Tibial nerve (tissue), 4 donors: ENCODE results near the gene CIT. TPM values are rescaled to one million over a fixed set of nuclear protein-coding genes. Genes with fewer than 3 reads are reported as not detected.

Experiments
- DNase-seq, 2 donors: peaks; one replicate each; pipeline ENCODE4 v3.0.0-alpha.2; 2019; ENCODE audit warnings: low spot score in 2 of 2
- H3K27ac ChIP-seq, 4 donors: fragments of 200-600 bp; sonication (generic) in 3 of 4; one replicate each; pipeline ENCODE4 v1.5.1; 2017 to 2019; ENCODE audit warnings: mild to moderate bottlenecking in 1 of 4
- H3K27me3 ChIP-seq, 2 donors: fragments of 200-600 bp; sonication (generic) in 1 of 2; one replicate each; pipeline versions ENCODE4 v1.5.1 to v1.6.0; 2017 to 2019
- H3K36me3 ChIP-seq, 3 donors: fragments of 200-600 bp; sonication (generic); one replicate each; pipeline ENCODE4 v1.5.1; 2018 to 2019
- H3K4me1 ChIP-seq, 4 donors: fragments of 200-600 bp; sonication (generic) in 3 of 4; one replicate each; pipeline ENCODE4 v1.5.1; 2017 to 2019
- H3K4me3 ChIP-seq, 4 donors: fragments of 200-600 bp; sonication (generic) in 3 of 4; one replicate each; pipeline ENCODE4 v1.5.1; 2017 to 2019; ENCODE audit warnings: mild to moderate bottlenecking in 1 of 4, moderate library complexity in 1 of 4
- H3K9me3 ChIP-seq, 4 donors: fragments of 200-600 bp; sonication (generic) in 3 of 4; one replicate each; pipeline ENCODE4 v1.5.1; 2017 to 2019
- EP300 ChIP-seq, 2 donors: sonication (generic); formaldehyde crosslinking; IDR thresholded peaks; one replicate each; pipeline ENCODE4 v1.6.1; 2017; ENCODE audit warnings: antibody characterized with exemption in 2 of 2, mild to moderate bottlenecking in 1 of 2
- POLR2A ChIP-seq, 2 donors: fragments of 450-650 bp; IDR thresholded peaks; one replicate each; pipeline ENCODE4 v1.6.1; 2017; ENCODE audit warnings: antibody characterized with exemption in 2 of 2, mild to moderate bottlenecking in 2 of 2, moderate library complexity in 2 of 2
- WGBS, 2 donors: methylation state at CpG; one replicate each; pipeline ENCODE4 v1.1.5; 2018; 5-methylcytosine and 5-hydroxymethylcytosine counted together
- total RNA-seq, 4 donors: library from RNA; depleted of rRNA; stranded (reverse); fragments of >200 nt; gene quantifications; one replicate each; pipeline ENCODE4 v1.1.0, GENCODE V29; 2016
- TF ChIP-seq, protein P1 (sequence below), 5 experiments: fragments of 200-600 bp in 3 of 5; fragments of 450-650 bp in 2 of 5; sonication (generic) in 3 of 5; IDR thresholded peaks; one replicate each; pipeline ENCODE4 v1.5.1; 2016 to 2019; ENCODE audit warnings: antibody characterized with exemption in 5 of 5, mild to moderate bottlenecking in 3 of 5, moderate library complexity in 2 of 5

The CIT gene
- total RNA-seq, 4 donors from 2014 or later, result 22.0 to 72.1 (median 40.8) TPM

- Histone ChIP-seq H3K4me1 (peaks cover 0 to 21% (median 4%) of the 10 kb centered on the region in 4 donors), H3K27ac (no peak overlapping the region), H3K27me3 (no peaks in the 10 kb centered on the region), H3K36me3 (peaks cover 0 to 40% (median 0%) of the 10 kb centered on the region in 3 donors), H3K4me3 (no peak overlapping the region), H3K9me3 (no peaks in the 10 kb centered on the region)
- 76 to 81% methylated on average over 5 of the region's 5 CpGs for WGBS, 2 donors
- no peak for DNase-seq
- TF ChIP-seq, protein P1, sequence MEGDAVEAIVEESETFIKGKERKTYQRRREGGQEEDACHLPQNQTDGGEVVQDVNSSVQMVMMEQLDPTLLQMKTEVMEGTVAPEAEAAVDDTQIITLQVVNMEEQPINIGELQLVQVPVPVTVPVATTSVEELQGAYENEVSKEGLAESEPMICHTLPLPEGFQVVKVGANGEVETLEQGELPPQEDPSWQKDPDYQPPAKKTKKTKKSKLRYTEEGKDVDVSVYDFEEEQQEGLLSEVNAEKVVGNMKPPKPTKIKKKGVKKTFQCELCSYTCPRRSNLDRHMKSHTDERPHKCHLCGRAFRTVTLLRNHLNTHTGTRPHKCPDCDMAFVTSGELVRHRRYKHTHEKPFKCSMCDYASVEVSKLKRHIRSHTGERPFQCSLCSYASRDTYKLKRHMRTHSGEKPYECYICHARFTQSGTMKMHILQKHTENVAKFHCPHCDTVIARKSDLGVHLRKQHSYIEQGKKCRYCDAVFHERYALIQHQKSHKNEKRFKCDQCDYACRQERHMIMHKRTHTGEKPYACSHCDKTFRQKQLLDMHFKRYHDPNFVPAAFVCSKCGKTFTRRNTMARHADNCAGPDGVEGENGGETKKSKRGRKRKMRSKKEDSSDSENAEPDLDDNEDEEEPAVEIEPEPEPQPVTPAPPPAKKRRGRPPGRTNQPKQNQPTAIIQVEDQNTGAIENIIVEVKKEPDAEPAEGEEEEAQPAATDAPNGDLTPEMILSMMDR (IDR thresholded peaks at IDR 0.05), result no peak
- TF ChIP-seq POLR2A (IDR thresholded peaks at IDR 0.05) (no peak), EP300 (IDR thresholded peaks at IDR 0.05) (no peak)
These were observed 184.7 kb downstream of the CIT start for GRCh38 chr12:119692410-119692809.

- WGBS, 2 donors, result 71 to 79% methylated on average over 6 of the region's 6 CpGs
- TF ChIP-seq EP300 (IDR thresholded peaks at IDR 0.05) (no peak), POLR2A (IDR thresholded peaks at IDR 0.05) (no peak)
- TF ChIP-seq, protein P1 (IDR thresholded peaks at IDR 0.05), result no peak
- DNase-seq, result no peak
These were observed 185.8 kb downstream of the CIT start for GRCh38 chr12:119691202-119691810.

GRCh38 chr12:119689935-119690500 is 187.1 kb downstream of the CIT start:
- peaks cover 0 to 34% (median 0%) of the 10 kb centered on the region in 3 donors for H3K36me3 ChIP-seq
- no peaks in the 10 kb centered on the region for H3K9me3 ChIP-seq
- no peak overlapping the region for H3K4me3 ChIP-seq
- 94 to 99% methylated on average over 29 to 34 of the region's 38 CpGs for WGBS, 2 donors
- H3K27ac ChIP-seq, result no peak overlapping the region
- peaks cover 0 to 31% (median 4%) of the 10 kb centered on the region in 4 donors for H3K4me1 ChIP-seq
- no peak for DNase-seq
- TF ChIP-seq EP300 (IDR thresholded peaks at IDR 0.05), result no peak
- TF ChIP-seq, protein P1 (IDR thresholded peaks at IDR 0.05), result no peak
- TF ChIP-seq POLR2A (IDR thresholded peaks at IDR 0.05), result no peak
- H3K27me3 ChIP-seq, result no peaks in the 10 kb centered on the region

More at GRCh38 chr12:119691202-119691810, 185.8 kb downstream of the CIT start:
- Histone ChIP-seq H3K36me3 (peaks cover 0 to 40% (median 0%) of the 10 kb centered on the region in 3 donors), H3K27me3 (no peaks in the 10 kb centered on the region), H3K9me3 (no peaks in the 10 kb centered on the region), H3K4me3 (no peak overlapping the region), H3K27ac (no peak overlapping the region), H3K4me1 (peaks cover 0 to 25% (median 4%) of the 10 kb centered on the region in 4 donors)

- Histone ChIP-seq H3K36me3 (peaks cover 0 to 34% (median 0%) of the 10 kb centered on the region in 3 donors), H3K9me3 (no peaks in the 10 kb centered on the region), H3K4me3 (no peak overlapping the region), H3K4me1 (peaks cover 0 to 36% (median 1%) of the 10 kb centered on the region in 4 donors), H3K27ac (no peak overlapping the region), H3K27me3 (no peaks in the 10 kb centered on the region)
- DNase-seq, result no peak
- TF ChIP-seq POLR2A (IDR thresholded peaks at IDR 0.05) (no peak), EP300 (IDR thresholded peaks at IDR 0.05) (no peak)
- TF ChIP-seq, protein P1 (IDR thresholded peaks at IDR 0.05), result no peak
- 88 to 94% methylated on average over 9 of the region's 9 CpGs for WGBS, 2 donors
These were observed 189.2 kb downstream of the CIT start for GRCh38 chr12:119687879-119688278.

- no peaks in the 10 kb centered on the region for H3K9me3 ChIP-seq
- no peaks in the 10 kb centered on the region for H3K27me3 ChIP-seq
- H3K36me3 ChIP-seq, result peaks cover 0 to 34% (median 0%) of the 10 kb centered on the region in 3 donors
- TF ChIP-seq, protein P1 (IDR thresholded peaks at IDR 0.05), result no peak
- TF ChIP-seq EP300 (IDR thresholded peaks at IDR 0.05), result no peak
- no peak for TF ChIP-seq POLR2A (IDR thresholded peaks at IDR 0.05)
- no peak overlapping the region for H3K27ac ChIP-seq
- 49 to 57% methylated on average over 14 of the region's 14 CpGs for WGBS, 2 donors
- H3K4me1 ChIP-seq, result peaks cover 0 to 36% (median 4%) of the 10 kb centered on the region in 4 donors
- H3K4me3 ChIP-seq, result no peak overlapping the region
- no peak for DNase-seq
These were observed 189.7 kb downstream of the CIT start for GRCh38 chr12:119687406-119687805.
